H1 (cell line): ENCODE measurements around the gene MRPL20. TPM values are rescaled to one million over a fixed set of nuclear protein-coding genes. Genes with fewer than 3 reads are reported as not detected.
"Not testable (repeated sequence)": the region's sequence is repeated elsewhere in the genome, so short reads cannot be mapped to it uniquely, and the experiment has no call there.

Source experiments
- CTCF ChIA-PET: fragments of 300-600 bp; sonication (Branson Sonifier 250); formaldehyde crosslinking; loops from one replicate; lab custom pipeline; 2021; ENCODE audit not compliant: partially characterized antibody; lab: Charles Lee
- POLR2A ChIA-PET: fragments of 300-600 bp; sonication (Branson Sonifier 250); formaldehyde crosslinking; loops from one replicate; lab custom pipeline; 2021; ENCODE audit warnings: inconsistent platforms; ENCODE audit not compliant: partially characterized antibody; lab: Charles Lee
- DNase-seq, 2 experiments: peaks; one replicate each; pipeline versions ENCODE4 v3.0.0 to v3.0.0-alpha.2; 2010 to 2022; ENCODE audit warnings: low spot score in 2 of 2, low read depth in 1 of 2, mixed read lengths in 1 of 2
- FAIRE-seq: peaks from 2 replicates; lab custom pipeline; 2011; peaks lifted over from hg19 to GRCh38; lab: Jason Lieb, UNC
- H2AFZ ChIP-seq: 2 replicates; pipeline ENCODE4 v1.8.1; 2012; ENCODE audit warnings: low read length, inconsistent platforms
- H2AK5ac ChIP-seq: 2 replicates; pipeline ENCODE4 v1.6.1; 2013; ENCODE audit warnings: low read depth, low read length
- H2BK120ac ChIP-seq: replicated peaks from 2 replicates; pipeline ENCODE3; 2013; ENCODE audit warnings: low read depth, low read length, inconsistent platforms
- H2BK12ac ChIP-seq: 2 replicates; pipeline ENCODE4 v1.6.1; 2013; ENCODE audit warnings: low read depth, low read length
- H2BK15ac ChIP-seq: 2 replicates; pipeline ENCODE4 v1.6.1; 2013; ENCODE audit warnings: low read length
- H2BK20ac ChIP-seq: 2 replicates; pipeline ENCODE4 v1.6.1; 2013; ENCODE audit warnings: low read length
- H2BK5ac ChIP-seq: 2 replicates; pipeline ENCODE4 v1.6.1; 2013; ENCODE audit warnings: low read depth, low read length
- H3K14ac ChIP-seq: 2 replicates; pipeline ENCODE4 v1.6.1; 2013; ENCODE audit warnings: inconsistent platforms; ENCODE audit not compliant: insufficient read length
- H3K18ac ChIP-seq: 2 replicates; pipeline ENCODE4 v1.6.1; 2013; ENCODE audit warnings: low read length; ENCODE audit errors: extremely low read depth
- H3K23ac ChIP-seq: 2 replicates; pipeline ENCODE4 v1.6.1; 2013; ENCODE audit warnings: inconsistent platforms; ENCODE audit not compliant: insufficient read length
- H3K23me2 ChIP-seq: 2 replicates; pipeline ENCODE4 v1.6.1; 2013; ENCODE audit warnings: low read depth, low read length
- H3K27ac ChIP-seq: 2 replicates; pipeline ENCODE4 v1.6.1; 2011; ENCODE audit warnings: low read depth, low read length, inconsistent platforms
- H3K27me3 ChIP-seq, 4 experiments: replicated peaks in 1 of 4; 1 replicate in 1 of 4; 2 replicates in 3 of 4; pipeline versions ENCODE4 v1.6.1 to v1.8.1; 2011 to 2013; ENCODE audit warnings: low read length in 3 of 4, mild to moderate bottlenecking in 3 of 4, inconsistent platforms in 2 of 4, mixed read lengths in 2 of 4, moderate library complexity in 1 of 4; ENCODE audit not compliant: control insufficient read depth in 3 of 4, insufficient read depth in 3 of 4; ENCODE audit errors: extremely low read depth in 1 of 4
- H3K36me3 ChIP-seq, 4 experiments: 2 replicates each; pipeline versions ENCODE4 v1.6.1 to v1.8.1; 2011 to 2013; ENCODE audit warnings: mild to moderate bottlenecking in 4 of 4, low read length in 3 of 4, moderate library complexity in 2 of 4, control low read depth in 1 of 4, inconsistent platforms in 1 of 4; ENCODE audit not compliant: insufficient read depth in 4 of 4, control insufficient read depth in 2 of 4
- H3K4ac ChIP-seq: replicated peaks from 2 replicates; pipeline ENCODE3; 2013; ENCODE audit warnings: low read length, low read depth, mixed read lengths, inconsistent platforms; ENCODE audit not compliant: insufficient read length
- H3K4me1 ChIP-seq, 4 experiments: replicated peaks in 1 of 4; 1 replicate in 1 of 4; 2 replicates in 3 of 4; pipeline versions ENCODE4 v1.6.1 to v1.8.1; 2011 to 2013; ENCODE audit warnings: low read length in 3 of 4, inconsistent platforms in 2 of 4, mixed read lengths in 1 of 4; ENCODE audit not compliant: insufficient read depth in 4 of 4, control insufficient read depth in 3 of 4
- H3K4me2 ChIP-seq, 2 experiments: 2 replicates each; pipeline versions ENCODE4 v1.6.1 to v1.8.1; 2011 to 2013; ENCODE audit warnings: low read depth in 2 of 2, low read length in 2 of 2, control low read depth in 1 of 2, inconsistent platforms in 1 of 2, mild to moderate bottlenecking in 1 of 2; ENCODE audit not compliant: insufficient read depth in 1 of 2
- H3K4me3 ChIP-seq, 4 experiments: fragments of 200-600, 300-600 bp in 1 of 4; sonication (generic), shearing (Covaris generic), sonication (Bioruptor Twin) in 1 of 4; 2 replicates each; pipeline versions ENCODE4 v1.5.1 to v1.8.1; 2011 to 2016; ENCODE audit warnings: low read length in 4 of 4, low read depth in 3 of 4, control low read depth in 2 of 4, inconsistent platforms in 2 of 4, mild to moderate bottlenecking in 2 of 4, mixed read lengths in 1 of 4, moderate library complexity in 1 of 4; ENCODE audit not compliant: insufficient read depth in 2 of 4; ENCODE audit errors: extremely low read depth in 1 of 4
- H3K56ac ChIP-seq: replicated peaks from 2 replicates; pipeline ENCODE3; 2013; ENCODE audit warnings: low read depth, mild to moderate bottlenecking, mixed read lengths, low read length, inconsistent platforms; ENCODE audit not compliant: insufficient read length
- H3K79me1 ChIP-seq: 2 replicates; pipeline ENCODE4 v1.6.1; 2013; ENCODE audit warnings: low read depth, low read length, control low read depth
- H3K79me2 ChIP-seq, 2 experiments: 2 replicates each; pipeline versions ENCODE4 v1.6.1 to v1.8.1; 2012 to 2013; ENCODE audit warnings: low read length in 2 of 2, mild to moderate bottlenecking in 2 of 2, inconsistent platforms in 1 of 2; ENCODE audit not compliant: insufficient read depth in 2 of 2, control insufficient read depth in 1 of 2
- H3K9ac ChIP-seq, 4 experiments: replicated peaks in 1 of 4; 1 replicate in 1 of 4; 2 replicates in 3 of 4; pipeline versions ENCODE4 v1.6.1 to v1.8.1; 2011 to 2013; ENCODE audit warnings: low read depth in 3 of 4, low read length in 3 of 4, control low read depth in 2 of 4, mild to moderate bottlenecking in 2 of 4, moderate library complexity in 2 of 4, inconsistent platforms in 1 of 4; ENCODE audit errors: extremely low read depth in 1 of 4
- H3K9me3 ChIP-seq, 2 experiments: 2 replicates each; pipeline versions ENCODE4 v1.6.1 to v1.8.1; 2012 to 2013; ENCODE audit warnings: mild to moderate bottlenecking in 2 of 2, moderate library complexity in 2 of 2, control low read depth in 1 of 2, inconsistent platforms in 1 of 2, low read depth in 1 of 2, low read length in 1 of 2, mixed read lengths in 1 of 2; ENCODE audit not compliant: insufficient read depth in 2 of 2
- H4K20me1 ChIP-seq, 2 experiments: replicated peaks in 1 of 2; 2 replicates each; pipeline versions ENCODE3 to v1.8.1; 2011 to 2013; ENCODE audit warnings: inconsistent platforms in 2 of 2, low read length in 2 of 2, mild to moderate bottlenecking in 1 of 2; ENCODE audit not compliant: insufficient read depth in 2 of 2, control insufficient read depth in 1 of 2
- H4K5ac ChIP-seq: 2 replicates; pipeline ENCODE4 v1.6.1; 2013; ENCODE audit warnings: low read length, low read depth, mixed read lengths, inconsistent platforms; ENCODE audit not compliant: insufficient read length
- H4K8ac ChIP-seq: 2 replicates; pipeline ENCODE4 v1.8.0; 2013; ENCODE audit warnings: mild to moderate bottlenecking, moderate library complexity, low read length, inconsistent platforms; ENCODE audit not compliant: insufficient read depth; ENCODE audit errors: extremely low read depth
- H4K91ac ChIP-seq: replicated peaks from 2 replicates; pipeline ENCODE3; 2013; ENCODE audit warnings: low read length, mixed read lengths, inconsistent platforms; ENCODE audit not compliant: insufficient read length
- SIRT6 ChIP-seq: IDR thresholded peaks from one replicate; pipeline ENCODE4 v1.7.1; 2012; ENCODE audit warnings: low read length, inconsistent platforms
- WGBS, 2 experiments: shearing (Covaris generic) in 1 of 2; methylation state at CpG; one replicate each; pipeline versions ENCODE4 v1.1.6 to v1.1.7; 2013 to 2015; ENCODE audit warnings: low lambda C conversion rate in 2 of 2, mixed read lengths in 2 of 2, inconsistent platforms in 1 of 2, low coverage in 1 of 2, missing lambda C conversion rate in 1 of 2; ENCODE audit not compliant: insufficient replicate concordance in 2 of 2, insufficient coverage in 1 of 2, insufficient read length in 1 of 2; ENCODE audit errors: extremely low coverage in 1 of 2, missing lambda C conversion rate in 1 of 2; 5-methylcytosine and 5-hydroxymethylcytosine counted together
- polyA plus RNA-seq, 7 experiments: library from polyadenylated mRNA; depleted of rRNA in 3 of 7; stranded (reverse) in 5 of 7; unstranded in 2 of 7; fragments of >200 nt in 5 of 7; fragments of 200-250 nt in 2 of 7; gene quantifications; 1 replicate in 5 of 7; 2 replicates in 1 of 7; 4 replicates in 1 of 7; pipeline versions ENCODE4 v1.2.1 to v1.2.3, GENCODE V29; 2011 to 2013; ENCODE audit warnings: missing spikeins in 2 of 7, mixed read lengths in 2 of 7
- total RNA-seq: library from RNA; stranded (reverse); fragmentation: NEBNext Ultra II Directional; extraction: Animal tissue kit (Norgen Biotek cat#: 25700); gene quantifications from 2 replicates; pipeline ENCODE4 v1.2.1, GENCODE V29; 2021

Gene MRPL20
- total and polyA plus RNA-seq, 2 of the 8 experiments (the other 6 are each of a cell fraction or from before 2014, with no cell fraction given): 126 to 151 TPM

DNA sequence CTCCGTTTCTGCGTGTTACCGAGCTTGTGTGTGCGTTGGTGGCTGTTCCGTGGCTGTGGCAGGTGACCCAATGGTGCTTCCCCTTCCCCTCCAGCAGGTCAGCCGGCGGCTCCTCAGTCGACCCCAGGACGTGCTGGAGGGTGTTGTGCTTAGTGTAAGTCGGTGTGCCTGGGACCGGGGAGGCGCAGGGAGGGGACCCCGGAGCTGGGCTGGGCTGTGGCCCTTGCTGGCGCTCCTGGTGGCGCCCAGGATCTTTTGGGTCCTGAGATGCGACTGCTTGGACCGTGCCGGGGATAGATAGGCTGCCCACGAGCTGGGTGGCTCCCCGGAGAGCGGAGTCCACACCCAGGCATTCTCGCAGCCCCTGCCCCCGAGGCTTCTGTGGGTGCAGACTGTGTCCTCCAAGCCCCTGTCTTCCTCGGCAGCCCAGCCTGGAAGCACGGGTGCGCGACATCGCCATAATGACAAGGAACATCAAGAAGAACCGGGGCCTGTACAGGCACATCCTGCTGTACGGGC, 48.3 kb upstream of the MRPL20 start (continued):
- TF ChIP-seq SIRT6: no peak

DNA sequence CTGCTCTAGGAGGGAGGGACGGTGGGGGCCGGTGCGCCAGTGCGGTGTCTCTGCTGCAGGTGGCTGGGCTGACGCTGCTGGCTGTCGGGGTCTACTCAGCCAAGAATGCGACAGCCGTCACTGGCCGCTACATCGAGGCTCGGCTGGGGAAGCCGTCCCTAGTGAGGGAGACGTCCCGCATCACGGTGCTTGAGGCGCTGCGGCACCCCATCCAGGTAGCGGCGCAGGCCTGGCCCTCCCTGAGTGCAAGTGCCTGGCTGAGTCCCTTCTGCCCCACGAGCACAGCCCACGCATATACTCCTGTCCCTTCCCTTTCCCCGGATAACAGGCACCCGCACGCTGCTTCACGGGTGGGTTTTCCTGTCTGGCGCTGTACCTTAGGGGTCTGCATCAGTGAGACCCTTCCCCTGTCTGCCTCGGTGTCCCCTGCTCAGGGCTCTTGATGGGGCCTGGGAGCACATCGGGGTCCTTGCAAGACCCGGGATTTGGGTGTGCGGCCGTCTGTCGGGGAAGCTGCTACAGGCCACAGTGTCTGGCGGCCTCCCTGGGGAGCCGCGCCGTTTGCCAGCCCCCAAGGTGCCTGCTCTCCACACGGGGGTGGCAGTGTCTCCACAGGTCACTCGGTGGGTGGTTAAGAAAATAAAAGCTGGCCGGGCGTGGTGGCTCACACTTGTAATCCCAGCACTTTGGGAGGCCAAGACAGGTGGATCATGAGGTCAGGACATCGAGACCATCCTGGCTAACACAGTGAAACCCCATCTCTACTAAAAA, 47.4 kb upstream of the MRPL20 start:
- not testable (repeated sequence) for H3K79me2 ChIP-seq, H2BK12ac ChIP-seq, H4K5ac ChIP-seq, H4K8ac ChIP-seq, H3K14ac ChIP-seq, H3K18ac ChIP-seq, H3K27me3 ChIP-seq, H4K20me1 ChIP-seq, H2BK20ac ChIP-seq, H4K91ac ChIP-seq, H3K23ac ChIP-seq, H2AFZ ChIP-seq, H3K27ac ChIP-seq, H3K36me3 ChIP-seq, H2BK120ac ChIP-seq, H2BK5ac ChIP-seq, H3K79me1 ChIP-seq, H3K9me3 ChIP-seq, H2AK5ac ChIP-seq, H3K4me3 ChIP-seq, H3K9ac ChIP-seq, H3K23me2 ChIP-seq, H3K4me2 ChIP-seq, H3K4me1 ChIP-seq, H3K4ac ChIP-seq, DNase-seq, FAIRE-seq, H3K56ac ChIP-seq, H2BK15ac ChIP-seq
- ChIA-PET CTCF (interaction anchor here (0.7 to 1.3 kb wide), 4 partner anchors 8 to 50 kb away, joined by 3 to 4 read pairs (median 3); no protein-coding TSS in a partner anchor), POLR2A (interaction anchor here (0.6 to 1.4 kb wide), 2 partner anchors 13 to 24 kb away, joined by 3 to 4 read pairs; no protein-coding TSS in a partner anchor)
- 90% methylated on average over 24 of the region's 41 CpGs; no CpG with 5 or more reads in 1 of the 2 experiments for WGBS, 2 experiments
